BE2C (cell line): ENCODE measurements around the gene CCNE1.

Experiments used
- DNase-seq: peaks from one replicate; pipeline ENCODE4 v3.0.0-alpha.2; 2020
- H3K27me3 ChIP-seq: fragments of 250-450 bp; sonication (Bioruptor Pico); 2 replicates; pipeline ENCODE4 v1.5.1; 2020; ENCODE audit warnings: mild to moderate bottlenecking
- H3K36me3 ChIP-seq: fragments of 250-450 bp; sonication (Bioruptor Pico); 2 replicates; pipeline ENCODE4 v1.5.1; 2020; ENCODE audit warnings: mild to moderate bottlenecking
- H3K4me1 ChIP-seq: fragments of 250-450 bp; sonication (Bioruptor Pico); 2 replicates; pipeline ENCODE4 v1.5.1; 2020
- H3K4me3 ChIP-seq: 2 replicates; pipeline ENCODE4 v1.5.1; 2011; ENCODE audit warnings: low read depth, low read length
- H3K9me3 ChIP-seq: fragments of 250-450 bp; sonication (Bioruptor Pico); 2 replicates; pipeline ENCODE4 v1.5.1; 2020
- TF ChIP-seq, protein P1 (sequence below): IDR thresholded peaks from 2 replicates; pipeline ENCODE4 v1.5.1; 2012; ENCODE audit warnings: mild to moderate bottlenecking, low read depth, low read length

CCNE1 gene

DNA sequence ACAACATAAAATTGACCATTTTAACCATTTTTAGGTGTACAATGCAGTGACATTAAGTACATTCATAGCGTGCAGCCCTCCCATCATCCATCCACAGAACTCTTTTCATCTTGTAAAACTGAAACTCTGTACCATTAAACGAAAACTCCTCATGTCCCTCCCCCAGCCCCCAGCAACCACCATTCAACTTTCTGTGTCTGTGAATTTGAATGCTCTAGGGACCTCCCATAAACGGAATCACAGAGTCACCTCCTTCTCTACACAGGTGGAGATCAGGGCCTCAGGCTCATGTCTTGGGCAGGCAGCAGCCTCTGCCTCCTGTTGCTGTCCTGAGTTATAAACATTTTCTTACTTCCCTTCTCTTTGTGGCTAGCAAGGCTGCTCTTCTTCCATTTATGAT, 7.3 kb upstream of the CCNE1 start:
- H3K27me3 ChIP-seq, result no peaks in the 10 kb centered on the region
- TF ChIP-seq, protein P1, sequence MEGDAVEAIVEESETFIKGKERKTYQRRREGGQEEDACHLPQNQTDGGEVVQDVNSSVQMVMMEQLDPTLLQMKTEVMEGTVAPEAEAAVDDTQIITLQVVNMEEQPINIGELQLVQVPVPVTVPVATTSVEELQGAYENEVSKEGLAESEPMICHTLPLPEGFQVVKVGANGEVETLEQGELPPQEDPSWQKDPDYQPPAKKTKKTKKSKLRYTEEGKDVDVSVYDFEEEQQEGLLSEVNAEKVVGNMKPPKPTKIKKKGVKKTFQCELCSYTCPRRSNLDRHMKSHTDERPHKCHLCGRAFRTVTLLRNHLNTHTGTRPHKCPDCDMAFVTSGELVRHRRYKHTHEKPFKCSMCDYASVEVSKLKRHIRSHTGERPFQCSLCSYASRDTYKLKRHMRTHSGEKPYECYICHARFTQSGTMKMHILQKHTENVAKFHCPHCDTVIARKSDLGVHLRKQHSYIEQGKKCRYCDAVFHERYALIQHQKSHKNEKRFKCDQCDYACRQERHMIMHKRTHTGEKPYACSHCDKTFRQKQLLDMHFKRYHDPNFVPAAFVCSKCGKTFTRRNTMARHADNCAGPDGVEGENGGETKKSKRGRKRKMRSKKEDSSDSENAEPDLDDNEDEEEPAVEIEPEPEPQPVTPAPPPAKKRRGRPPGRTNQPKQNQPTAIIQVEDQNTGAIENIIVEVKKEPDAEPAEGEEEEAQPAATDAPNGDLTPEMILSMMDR, result no peak
- no peaks in the 10 kb centered on the region for H3K9me3 ChIP-seq
- no peak for DNase-seq
- no peaks in the 10 kb centered on the region for H3K36me3 ChIP-seq
- peaks cover 5% of the 10 kb centered on the region; the same call in 1 of the 2 replicates for H3K4me1 ChIP-seq
- H3K4me3 ChIP-seq, result no peak overlapping the region

DNA sequence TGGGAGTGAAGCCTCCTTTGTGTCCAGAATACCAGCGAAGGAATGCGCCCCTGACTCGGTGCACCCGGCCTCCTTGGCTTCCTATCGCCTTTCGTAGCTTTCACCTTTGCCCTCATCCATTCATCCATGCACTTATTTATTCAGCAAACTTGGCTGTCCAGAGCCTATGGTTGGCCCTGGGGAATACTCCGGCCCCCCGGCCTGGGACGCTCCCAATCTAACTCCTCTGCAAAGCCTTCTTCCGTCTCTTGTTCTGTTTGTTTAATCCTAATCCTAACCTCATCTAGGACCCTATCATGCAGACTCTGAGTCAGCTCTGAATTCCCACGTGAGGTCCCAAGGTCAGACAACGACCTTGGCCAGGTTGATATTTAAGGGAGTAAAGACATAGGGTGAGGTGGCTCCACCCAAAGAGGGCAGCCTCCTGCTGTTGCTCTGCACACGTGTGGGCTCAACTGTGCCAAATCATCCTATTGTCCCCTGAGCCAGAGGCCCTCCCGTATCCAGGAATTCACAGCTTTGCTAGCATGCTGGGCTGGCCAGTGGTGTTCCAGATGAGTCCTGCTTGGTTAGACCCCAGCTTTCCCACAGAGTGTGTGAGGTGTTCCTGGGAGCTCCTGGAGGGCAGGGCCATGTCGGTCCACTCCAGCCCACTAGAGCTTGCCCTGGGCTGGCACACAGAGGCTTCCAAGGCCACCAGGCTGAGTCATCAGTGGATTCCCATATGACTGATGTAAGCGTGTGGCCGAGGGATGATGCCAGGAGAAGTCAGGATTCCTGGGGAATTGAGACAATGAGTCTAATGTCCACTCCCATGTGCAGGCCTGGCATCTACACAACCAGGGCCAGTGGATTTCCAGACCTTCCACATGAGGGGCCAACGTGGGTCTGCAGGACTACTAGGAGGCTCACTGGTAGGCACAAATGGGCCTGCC, 6.5 kb upstream of the CCNE1 start:
- Histone ChIP-seq H3K9me3 (no peaks in the 10 kb centered on the region), H3K27me3 (no peaks in the 10 kb centered on the region), H3K4me1 (peaks cover 5% of the 10 kb centered on the region; the same call in 1 of the 2 replicates), H3K4me3 (no peak overlapping the region), H3K36me3 (no peaks in the 10 kb centered on the region)
- TF ChIP-seq, protein P1, result no peak
- no peak for DNase-seq

DNA sequence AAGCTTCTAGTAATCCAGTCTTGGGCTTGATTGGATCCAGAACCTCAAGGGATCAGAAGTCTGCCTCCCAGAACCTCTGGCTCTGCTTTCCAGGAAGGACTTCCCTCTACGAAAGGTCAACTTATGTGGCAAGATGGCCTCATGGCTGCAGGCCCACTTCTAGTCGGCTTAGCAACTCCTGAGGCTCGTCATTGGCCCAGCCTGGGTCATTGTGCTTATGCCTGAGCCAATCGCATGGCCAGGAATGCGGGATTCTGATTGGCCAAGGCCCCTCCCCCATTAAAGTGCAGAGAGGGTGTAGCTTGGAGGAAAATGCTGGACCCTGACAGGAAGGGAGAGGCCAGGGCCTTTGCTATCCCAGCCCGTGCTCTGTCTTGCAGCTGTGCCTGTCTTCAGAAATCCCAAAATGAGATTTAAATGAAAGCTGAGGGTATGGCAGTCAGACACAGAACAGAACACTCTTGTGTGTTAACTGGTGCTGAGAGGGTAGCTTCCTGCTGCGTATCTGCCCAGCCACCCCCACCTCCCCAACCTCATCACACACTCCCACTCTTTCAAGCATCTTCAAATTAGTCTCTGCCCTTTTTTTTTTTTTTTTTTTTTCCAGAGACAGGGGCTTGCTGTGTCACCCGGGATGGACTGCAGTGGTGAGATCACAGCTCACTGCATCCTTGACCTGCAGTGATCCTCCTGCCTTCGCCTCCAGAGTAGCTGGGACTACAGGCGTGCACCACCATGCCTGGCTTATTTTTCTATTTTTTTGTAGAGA, 5.5 kb upstream of the CCNE1 start:
- no peaks in the 10 kb centered on the region for H3K27me3 ChIP-seq
- DNase-seq, result peak; percentile 81

DNA sequence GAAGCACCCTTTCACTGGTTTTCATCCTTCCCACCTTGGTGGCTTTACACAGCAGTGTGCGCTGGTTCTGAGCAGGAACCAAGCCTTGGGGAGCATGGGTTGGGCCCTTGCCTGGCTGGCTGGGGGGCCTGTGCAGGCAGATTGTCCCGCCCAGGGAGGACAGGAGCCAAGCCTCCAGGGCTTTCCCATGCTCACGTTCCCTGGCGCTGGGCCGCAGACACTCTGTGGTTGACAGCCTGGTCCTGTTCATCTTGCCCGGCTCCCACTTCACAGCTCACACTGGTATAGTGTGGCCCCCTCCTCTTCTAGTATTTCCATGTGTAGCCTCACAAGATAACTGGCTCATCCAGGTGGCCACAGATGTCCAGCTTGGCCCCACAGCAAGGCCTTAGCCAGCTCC, 4.6 kb upstream of the CCNE1 start:
- Histone ChIP-seq H3K4me1 (peaks cover 5% of the 10 kb centered on the region; the same call in 1 of the 2 replicates), H3K36me3 (no peaks in the 10 kb centered on the region), H3K4me3 (no peak overlapping the region), H3K27me3 (no peaks in the 10 kb centered on the region), H3K9me3 (no peaks in the 10 kb centered on the region)
- TF ChIP-seq, protein P1, result no peak
- DNase-seq, result no peak

More for the DNA sequence above, 5.5 kb upstream of the CCNE1 start:
- TF ChIP-seq, protein P1, result no peak
- no peaks in the 10 kb centered on the region for H3K9me3 ChIP-seq
- H3K4me1 ChIP-seq, result peaks cover 5% of the 10 kb centered on the region; the same call in 1 of the 2 replicates
- no peak overlapping the region for H3K4me3 ChIP-seq
- H3K36me3 ChIP-seq, result no peaks in the 10 kb centered on the region

DNA sequence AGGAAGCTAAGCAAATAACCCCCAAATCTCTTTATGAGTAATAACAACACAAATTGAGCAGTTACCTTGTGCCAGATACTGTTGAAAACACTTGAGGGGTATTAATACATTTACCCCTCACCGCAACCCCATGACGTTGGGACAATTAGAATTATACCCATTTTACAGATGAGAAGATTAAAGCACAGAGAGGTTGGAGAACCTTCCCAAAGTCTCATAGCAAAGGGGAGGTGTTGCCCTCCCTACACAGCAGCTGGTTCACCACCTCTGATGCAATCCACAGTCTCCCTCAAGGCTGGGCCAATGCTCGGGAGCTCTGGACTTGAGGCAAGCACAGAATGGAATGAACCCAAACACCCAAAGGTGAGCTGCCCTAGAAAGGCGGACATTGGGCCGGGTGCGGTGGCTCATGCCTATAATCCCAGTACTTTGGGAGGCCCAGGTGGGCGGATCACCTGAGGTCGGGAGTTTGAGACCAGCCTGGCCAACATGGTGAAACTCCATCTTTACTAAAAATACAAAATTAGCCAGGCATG, 3.9 kb upstream of the CCNE1 start:
- Histone ChIP-seq H3K4me1 (peaks cover 5% of the 10 kb centered on the region; the same call in 1 of the 2 replicates), H3K36me3 (no peaks in the 10 kb centered on the region), H3K9me3 (no peaks in the 10 kb centered on the region), H3K27me3 (no peaks in the 10 kb centered on the region), H3K4me3 (no peak overlapping the region)
- DNase-seq, result no peak
- TF ChIP-seq, protein P1, result no peak
